CD4-positive, alpha-beta T cell treated with Interleukin-2 at 100 ng/mL for 4 hours (primary cell): ENCODE data around the gene LSM10.

Experiments used
- DNase-seq: peaks from one replicate; pipeline ENCODE4 v3.0.0-alpha.2; 2020; ENCODE audit warnings: low spot score

LSM10 gene

DNA sequence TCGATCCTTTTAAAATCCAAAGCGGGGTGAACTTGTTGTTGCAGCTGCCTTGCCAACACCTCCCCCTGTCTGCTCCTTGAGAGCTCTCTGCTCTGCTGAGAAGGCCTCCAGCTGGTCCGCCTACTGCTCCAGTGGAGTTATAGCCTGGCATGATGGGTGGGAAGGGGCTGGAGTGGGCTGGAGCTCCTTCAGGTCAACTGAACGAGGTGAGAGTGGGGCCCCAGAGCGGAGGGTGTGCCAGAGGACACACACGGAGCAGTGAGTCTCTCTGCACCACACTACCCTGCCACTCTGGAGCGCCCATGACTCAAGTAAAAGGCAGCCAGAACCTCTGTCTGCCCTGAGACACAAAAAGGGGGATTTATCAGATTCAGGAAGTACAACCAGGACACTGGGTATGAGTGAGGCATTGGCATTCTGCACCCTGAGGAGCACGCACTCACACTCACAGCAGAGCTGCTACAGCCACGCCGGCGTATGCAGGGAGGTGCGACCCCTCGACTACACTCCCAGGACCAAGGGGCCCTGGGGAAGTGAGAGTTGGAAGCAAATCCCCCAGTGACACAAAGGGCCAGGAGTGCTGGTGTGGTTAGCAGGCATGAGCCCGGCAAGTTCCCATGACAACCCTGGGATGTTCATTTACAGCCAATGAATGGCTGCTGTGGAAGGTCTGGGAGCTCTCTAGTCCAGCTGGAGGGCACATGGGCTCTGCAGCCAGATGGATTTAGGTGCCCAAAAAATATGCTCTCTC, 46.3 kb downstream of the LSM10 start:
- DNase-seq, result no peak

GRCh38 chr1:36350659-36351226, 47.0 kb downstream of the LSM10 start:
- DNase-seq, result peak; percentile 57

DNA sequence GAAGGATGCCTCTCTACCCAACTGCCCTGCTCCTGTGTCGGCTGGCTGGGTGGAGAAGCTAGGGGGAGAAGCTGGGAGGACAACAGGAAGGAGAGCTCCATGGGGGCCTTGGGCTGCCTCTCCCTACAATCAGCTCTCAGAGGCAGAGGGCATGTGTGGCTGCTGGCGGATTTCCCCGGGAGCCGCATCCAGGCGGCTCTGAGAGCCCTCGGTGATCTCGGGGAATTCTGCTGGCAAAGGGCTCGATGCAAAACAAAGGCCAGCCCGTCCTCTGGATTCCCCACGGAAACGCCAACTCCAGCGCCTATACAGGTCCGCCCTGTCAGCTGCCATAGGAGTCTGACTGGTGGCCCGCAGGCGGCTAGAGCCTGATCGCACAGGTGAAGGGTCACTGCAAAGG, 47.9 kb downstream of the LSM10 start:
- DNase-seq, result no peak

DNA sequence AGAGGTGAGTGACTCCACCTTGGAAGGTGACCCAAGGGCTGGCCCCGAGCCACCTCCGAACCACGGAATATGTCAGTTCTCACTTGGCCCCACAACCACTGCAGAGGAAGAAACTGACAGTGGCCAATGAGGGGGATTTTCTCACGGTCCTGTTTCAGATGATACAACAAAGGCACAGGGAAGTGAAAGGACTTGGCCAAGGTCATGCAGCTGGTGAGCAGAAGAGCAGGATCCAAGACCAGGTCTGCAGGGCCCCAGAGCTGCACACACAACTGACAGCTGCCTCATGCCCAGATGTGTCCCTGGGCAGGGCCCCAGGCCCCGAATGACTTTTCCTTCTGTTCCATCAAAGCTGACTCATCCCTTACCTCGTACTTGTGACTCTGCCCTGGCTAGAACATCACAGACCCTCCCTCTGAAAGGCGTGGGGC, 48.5 kb downstream of the LSM10 start:
- no peak for DNase-seq

DNA sequence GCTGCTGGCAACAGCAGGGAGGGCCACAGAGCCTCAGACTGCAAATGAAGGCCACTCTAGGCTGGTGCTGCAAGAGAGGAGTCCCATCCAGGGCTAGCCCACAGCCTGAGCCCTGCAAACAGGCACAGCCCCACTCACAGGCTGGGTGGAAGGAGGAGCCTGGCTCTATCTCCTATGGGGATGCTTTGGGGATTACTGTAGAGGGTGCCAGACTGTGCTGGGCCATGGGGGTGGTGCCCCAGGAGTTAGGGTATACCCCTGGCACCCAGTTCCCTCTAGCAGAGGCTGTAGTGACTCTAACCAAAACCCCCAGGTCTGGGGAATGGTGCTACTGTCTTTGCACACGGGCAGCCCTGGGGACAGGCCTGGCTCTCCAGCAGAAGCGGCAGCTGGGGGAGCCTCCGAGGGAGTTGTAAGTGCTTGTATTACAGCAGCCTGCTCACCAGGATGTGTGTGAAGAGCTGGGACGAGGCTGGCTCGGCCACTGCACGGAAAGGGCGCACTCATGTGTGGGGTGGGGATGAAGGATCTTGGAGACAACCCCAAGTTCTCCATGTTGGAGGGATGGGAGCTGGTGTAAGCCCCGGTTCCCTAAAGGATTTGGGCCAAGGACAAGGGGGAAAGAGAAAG, 50.9 kb downstream of the LSM10 start:
- DNase-seq, result no peak

DNA sequence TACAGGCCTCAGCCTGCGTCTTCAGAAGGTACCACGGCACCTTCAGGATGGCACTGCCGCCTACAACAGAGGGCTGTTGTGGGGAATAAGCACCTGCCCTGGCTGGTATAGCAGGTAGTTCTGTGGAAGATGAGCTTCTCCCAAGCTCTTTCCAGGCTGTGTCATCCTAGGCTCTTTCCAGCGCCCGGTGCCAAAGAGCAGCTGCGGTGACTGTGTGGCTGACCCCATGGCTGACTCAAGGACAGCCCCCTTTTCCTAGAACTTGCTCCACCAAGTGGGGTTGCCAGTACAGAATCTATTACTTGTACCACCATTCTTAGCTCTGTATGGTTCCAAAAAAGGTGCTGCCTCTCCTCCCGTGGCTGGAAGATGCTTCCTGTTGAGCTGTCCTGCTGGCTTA, 52.4 kb downstream of the LSM10 start:
- DNase-seq, result no peak

GRCh38 chr1:36344395-36344680, 53.4 kb downstream of the LSM10 start:
- DNase-seq, result no peak

GRCh38 chr1:36343651-36344394, 53.9 kb downstream of the LSM10 start:
- DNase-seq, result no peak
